GM15510 (cell line): ENCODE results near the gene ASF1A.

Source experiments
- POLR2A ChIP-seq: IDR thresholded peaks from 3 replicates; pipeline ENCODE4 v1.6.1; 2011; ENCODE audit warnings: borderline replicate concordance; ENCODE audit not compliant: insufficient read length; ENCODE audit errors: extremely low read depth

The ASF1A gene

GRCh38 chr6:118896339-118897136 is 2.6 kb downstream of the ASF1A start:
- TF ChIP-seq POLR2A = no peak

- no peak for TF ChIP-seq POLR2A
Observed at GRCh38 chr6:118897386-118897785, 3.4 kb downstream of the ASF1A start.

GRCh38 chr6:118899948-118900347 is 6.0 kb downstream of the ASF1A start:
- TF ChIP-seq POLR2A = no peak

- TF ChIP-seq POLR2A = no peak
Observed at GRCh38 chr6:118902726-118903125, 8.8 kb downstream of the ASF1A start.

GRCh38 chr6:118903138-118903537 is 9.2 kb downstream of the ASF1A start:
- no peak for TF ChIP-seq POLR2A

- TF ChIP-seq POLR2A = no peak
Observed at GRCh38 chr6:118903691-118904090, 9.7 kb downstream of the ASF1A start.

- TF ChIP-seq POLR2A = no peak
Observed at GRCh38 chr6:118905084-118905483, 11.1 kb downstream of the ASF1A start.

- no peak for TF ChIP-seq POLR2A
Observed at GRCh38 chr6:118905851-118906250, 11.9 kb downstream of the ASF1A start.

GRCh38 chr6:118908441-118908840 is 14.5 kb downstream of the ASF1A start:
- TF ChIP-seq POLR2A = no peak

- no peak for TF ChIP-seq POLR2A
Observed at GRCh38 chr6:118912646-118913045, 18.7 kb downstream of the ASF1A start.

GRCh38 chr6:118913161-118913560 is 19.2 kb downstream of the ASF1A start:
- no peak for TF ChIP-seq POLR2A

GRCh38 chr6:118914598-118914997 is 20.6 kb downstream of the ASF1A start:
- no peak for TF ChIP-seq POLR2A

GRCh38 chr6:118917546-118918328 is 23.8 kb downstream of the ASF1A start:
- TF ChIP-seq POLR2A = no peak

- TF ChIP-seq POLR2A = no peak
Observed at GRCh38 chr6:118918329-118918725, 24.4 kb downstream of the ASF1A start.

GRCh38 chr6:118921084-118921483 is 27.1 kb downstream of the ASF1A start:
- no peak for TF ChIP-seq POLR2A

GRCh38 chr6:118923035-118923434 is 29.1 kb downstream of the ASF1A start:
- TF ChIP-seq POLR2A = no peak

GRCh38 chr6:118930680-118931079 is 36.7 kb downstream of the ASF1A start:
- no peak for TF ChIP-seq POLR2A

GRCh38 chr6:118931436-118931835 is 37.5 kb downstream of the ASF1A start:
- TF ChIP-seq POLR2A = no peak
